ENCODE results near the gene UCK1.

UCK1 gene

DNA sequence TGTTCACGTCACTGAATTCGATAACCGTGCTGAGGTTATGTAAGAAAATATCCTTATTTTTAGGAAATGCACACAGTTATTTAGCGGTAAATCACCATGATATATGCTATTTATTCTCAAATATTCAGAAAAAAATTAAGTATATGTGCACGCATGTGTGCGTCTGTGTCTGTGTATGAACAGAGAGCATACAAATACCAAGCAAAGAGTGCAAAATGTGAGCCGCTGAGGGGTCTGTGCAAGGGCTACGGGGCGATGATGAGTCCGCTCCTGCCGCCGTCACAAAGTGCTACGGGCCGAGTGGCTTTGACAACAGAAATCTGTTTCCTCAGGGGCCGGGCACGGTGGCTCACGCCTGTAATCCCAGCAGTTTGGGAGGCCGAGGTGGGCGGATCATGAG is 6.9 kb upstream of the UCK1 start:
- H3K18ac ChIP-seq (ENCODE audit: low read length), result no peak overlapping the region
- H4K91ac ChIP-seq (ENCODE audit: low read depth, low read length, poor library complexity), result no peak overlapping the region
- H3K14ac ChIP-seq (ENCODE audit: low read length), result no peak overlapping the region
- no peaks in the 10 kb centered on the region for H3K4me1 ChIP-seq (ENCODE audit: control insufficient read depth in 2 of 2, insufficient read depth in 1 of 2, low read depth in 1 of 2, low read length in 2 of 2)
- no peak overlapping the region for H3K4me3 ChIP-seq (ENCODE audit: low read length in 2 of 2)
- H2BK120ac ChIP-seq (ENCODE audit: low read depth, low read length), result no peak overlapping the region
- H2BK15ac ChIP-seq (ENCODE audit: low read length), result no peak overlapping the region
- WGBS, 2 donors (ENCODE audit: extremely low coverage in 2 of 2, insufficient read length in 2 of 2, insufficient replicate concordance in 1 of 2), result no CpG with 5 or more reads among the region's 19 CpGs
- no peak overlapping the region for H2AFZ ChIP-seq (ENCODE audit: low read length)
- H2BK12ac ChIP-seq (ENCODE audit: low read length), result no peak overlapping the region
- no peaks in the 10 kb centered on the region for H3K79me1 ChIP-seq (ENCODE audit: low read depth, low read length)
- H3K36me3 ChIP-seq (replicated peaks in 1 of 2; ENCODE audit: control insufficient read depth in 2 of 2, insufficient read depth in 2 of 2, low read length in 2 of 2), result no peaks in the 10 kb centered on the region
- no peak overlapping the region for H3K4ac ChIP-seq (ENCODE audit: low read length)
- no peak for DNase-seq (ENCODE audit: low spot score)
- H2AK5ac ChIP-seq (ENCODE audit: low read depth, low read length), result no peak overlapping the region
- H3K27me3 ChIP-seq (ENCODE audit: control insufficient read depth in 3 of 3, insufficient read depth in 3 of 3, low read depth in 1 of 3, low read length in 3 of 3), result no peaks in the 10 kb centered on the region
- no peak overlapping the region for H3K4me2 ChIP-seq (ENCODE audit: insufficient read depth, low read length, poor library complexity, severe bottlenecking)
- no peak overlapping the region for H3K27ac ChIP-seq (replicated peaks; ENCODE audit: low read length)
- H3K9me3 ChIP-seq (replicated peaks in 1 of 2; ENCODE audit: control insufficient read depth in 2 of 2, insufficient read depth in 1 of 2, low read depth in 1 of 2, low read length in 2 of 2), result peaks cover 0 to 4% of the 10 kb centered on the region in 2 donors
- no peak overlapping the region for H2BK5ac ChIP-seq (ENCODE audit: low read length)
- no peak overlapping the region for H3K9ac ChIP-seq (ENCODE audit: low read depth, low read length, poor library complexity)
- no peak overlapping the region for H3K23ac ChIP-seq (ENCODE audit: low read depth, low read length, poor library complexity)
- H4K8ac ChIP-seq (ENCODE audit: low read depth, low read length), result no peak overlapping the region

GRCh38 chr9:131534721-131535237 is 3.7 kb upstream of the UCK1 start:
- H3K4me1 ChIP-seq (ENCODE audit: control insufficient read depth in 2 of 2, insufficient read depth in 1 of 2, low read depth in 1 of 2, low read length in 2 of 2), result peaks cover 6 to 7% of the 10 kb centered on the region in 2 donors
- H3K18ac ChIP-seq (ENCODE audit: low read length), result no peak overlapping the region
- no peak overlapping the region for H2AK5ac ChIP-seq (ENCODE audit: low read depth, low read length)
- H2BK120ac ChIP-seq (ENCODE audit: low read depth, low read length), result no peak overlapping the region
- H3K36me3 ChIP-seq (replicated peaks in 1 of 2; ENCODE audit: control insufficient read depth in 2 of 2, insufficient read depth in 2 of 2, low read length in 2 of 2), result peaks cover 2 to 7% of the 10 kb centered on the region in 2 donors
- WGBS, 2 donors (ENCODE audit: extremely low coverage in 2 of 2, insufficient read length in 2 of 2, insufficient replicate concordance in 1 of 2), result no CpG with 5 or more reads among the region's 8 CpGs
- no peak for DNase-seq (ENCODE audit: low spot score)
- H3K4me3 ChIP-seq (ENCODE audit: low read length in 2 of 2), result no peak overlapping the region
- no peak overlapping the region for H2BK12ac ChIP-seq (ENCODE audit: low read length)
- no peak overlapping the region for H3K27ac ChIP-seq (replicated peaks; ENCODE audit: low read length)
- no peak overlapping the region for H3K4ac ChIP-seq (ENCODE audit: low read length)
- H3K9ac ChIP-seq (ENCODE audit: low read depth, low read length, poor library complexity), result no peak overlapping the region
- H3K4me2 ChIP-seq (ENCODE audit: insufficient read depth, low read length, poor library complexity, severe bottlenecking), result no peak overlapping the region
- peaks cover 9% of the 10 kb centered on the region for H3K79me1 ChIP-seq (ENCODE audit: low read depth, low read length)
- H2BK5ac ChIP-seq (ENCODE audit: low read length), result no peak overlapping the region
- no peak overlapping the region for H2BK15ac ChIP-seq (ENCODE audit: low read length)
- H4K8ac ChIP-seq (ENCODE audit: low read depth, low read length), result no peak overlapping the region
- H2AFZ ChIP-seq (ENCODE audit: low read length), result peak overlapping the region; percentile 27
- no peaks in the 10 kb centered on the region for H3K27me3 ChIP-seq (ENCODE audit: control insufficient read depth in 3 of 3, insufficient read depth in 3 of 3, low read depth in 1 of 3, low read length in 3 of 3)
- no peak overlapping the region for H4K91ac ChIP-seq (ENCODE audit: low read depth, low read length, poor library complexity)
- no peak overlapping the region for H3K14ac ChIP-seq (ENCODE audit: low read length)
- no peak overlapping the region for H3K23ac ChIP-seq (ENCODE audit: low read depth, low read length, poor library complexity)
- peaks cover 0 to 4% of the 10 kb centered on the region in 2 donors for H3K9me3 ChIP-seq (replicated peaks in 1 of 2; ENCODE audit: control insufficient read depth in 2 of 2, insufficient read depth in 1 of 2, low read depth in 1 of 2, low read length in 2 of 2)

DNA sequence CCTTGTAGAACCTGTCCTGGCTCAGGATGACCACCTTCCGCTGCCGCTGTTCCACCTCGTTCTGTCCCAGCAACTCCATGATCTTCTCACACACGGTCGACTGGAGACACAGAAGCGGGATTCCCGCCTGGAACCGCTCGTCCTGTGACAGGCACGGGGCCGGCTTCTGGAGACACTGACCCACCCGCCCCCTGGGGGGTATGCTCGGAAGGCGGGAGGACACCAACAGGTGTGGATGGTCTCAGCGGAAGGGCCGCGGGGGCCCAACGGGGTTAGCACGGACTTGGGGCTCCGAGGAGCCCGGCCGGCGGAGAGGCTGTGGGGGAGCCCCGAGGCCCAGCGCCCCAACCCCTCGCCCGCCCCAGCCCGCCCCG is 530 bp downstream of the UCK1 start:
- peak overlapping the region; percentile 93 for H3K18ac ChIP-seq (ENCODE audit: low read length)
- no peak overlapping the region for H4K91ac ChIP-seq (ENCODE audit: low read depth, low read length, poor library complexity)
- H2BK5ac ChIP-seq (ENCODE audit: low read length), result peak overlapping the region; percentile 54
- H3K14ac ChIP-seq (ENCODE audit: low read length), result no peak overlapping the region
- no CpG with 5 or more reads among the region's 29 CpGs for WGBS, 2 donors (ENCODE audit: extremely low coverage in 2 of 2, insufficient read length in 2 of 2, insufficient replicate concordance in 1 of 2)
- H3K4me1 ChIP-seq (ENCODE audit: control insufficient read depth in 2 of 2, insufficient read depth in 1 of 2, low read depth in 1 of 2, low read length in 2 of 2), result peaks cover 8% of the 10 kb centered on the region in 2 donors
- no peak overlapping the region for H2BK15ac ChIP-seq (ENCODE audit: low read length)
- peaks cover 14% of the 10 kb centered on the region for H3K79me1 ChIP-seq (ENCODE audit: low read depth, low read length)
- no peak overlapping the region for H3K27ac ChIP-seq (replicated peaks; ENCODE audit: low read length)
- H3K4me2 ChIP-seq (ENCODE audit: insufficient read depth, low read length, poor library complexity, severe bottlenecking), result peak overlapping the region; percentile 90
- peak overlapping the region; percentile 89 for H2AK5ac ChIP-seq (ENCODE audit: low read depth, low read length)
- H2BK120ac ChIP-seq (ENCODE audit: low read depth, low read length), result no peak overlapping the region
- H3K23ac ChIP-seq (ENCODE audit: low read depth, low read length, poor library complexity), result peak overlapping the region; percentile 87
- peak overlapping the region; percentile 78 for H4K8ac ChIP-seq (ENCODE audit: low read depth, low read length)
- peaks cover 36 to 50% of the 10 kb centered on the region in 2 donors for H3K36me3 ChIP-seq (replicated peaks in 1 of 2; ENCODE audit: control insufficient read depth in 2 of 2, insufficient read depth in 2 of 2, low read length in 2 of 2)
- H3K27me3 ChIP-seq (ENCODE audit: control insufficient read depth in 3 of 3, insufficient read depth in 3 of 3, low read depth in 1 of 3, low read length in 3 of 3), result no peaks in the 10 kb centered on the region
- H3K9ac ChIP-seq (ENCODE audit: low read depth, low read length, poor library complexity), result peak overlapping the region; percentile 91
- peak; percentile 18 for DNase-seq (ENCODE audit: low spot score)
- H2BK12ac ChIP-seq (ENCODE audit: low read length), result no peak overlapping the region
- no peaks in the 10 kb centered on the region for H3K9me3 ChIP-seq (replicated peaks in 1 of 2; ENCODE audit: control insufficient read depth in 2 of 2, insufficient read depth in 1 of 2, low read depth in 1 of 2, low read length in 2 of 2)
- H3K4ac ChIP-seq (ENCODE audit: low read length), result peak overlapping the region; percentile 78
- peak overlapping the region; percentile 99 for H2AFZ ChIP-seq (ENCODE audit: low read length)
- peak overlapping the region; percentile 94 for H3K4me3 ChIP-seq (ENCODE audit: low read length in 2 of 2)

DNA sequence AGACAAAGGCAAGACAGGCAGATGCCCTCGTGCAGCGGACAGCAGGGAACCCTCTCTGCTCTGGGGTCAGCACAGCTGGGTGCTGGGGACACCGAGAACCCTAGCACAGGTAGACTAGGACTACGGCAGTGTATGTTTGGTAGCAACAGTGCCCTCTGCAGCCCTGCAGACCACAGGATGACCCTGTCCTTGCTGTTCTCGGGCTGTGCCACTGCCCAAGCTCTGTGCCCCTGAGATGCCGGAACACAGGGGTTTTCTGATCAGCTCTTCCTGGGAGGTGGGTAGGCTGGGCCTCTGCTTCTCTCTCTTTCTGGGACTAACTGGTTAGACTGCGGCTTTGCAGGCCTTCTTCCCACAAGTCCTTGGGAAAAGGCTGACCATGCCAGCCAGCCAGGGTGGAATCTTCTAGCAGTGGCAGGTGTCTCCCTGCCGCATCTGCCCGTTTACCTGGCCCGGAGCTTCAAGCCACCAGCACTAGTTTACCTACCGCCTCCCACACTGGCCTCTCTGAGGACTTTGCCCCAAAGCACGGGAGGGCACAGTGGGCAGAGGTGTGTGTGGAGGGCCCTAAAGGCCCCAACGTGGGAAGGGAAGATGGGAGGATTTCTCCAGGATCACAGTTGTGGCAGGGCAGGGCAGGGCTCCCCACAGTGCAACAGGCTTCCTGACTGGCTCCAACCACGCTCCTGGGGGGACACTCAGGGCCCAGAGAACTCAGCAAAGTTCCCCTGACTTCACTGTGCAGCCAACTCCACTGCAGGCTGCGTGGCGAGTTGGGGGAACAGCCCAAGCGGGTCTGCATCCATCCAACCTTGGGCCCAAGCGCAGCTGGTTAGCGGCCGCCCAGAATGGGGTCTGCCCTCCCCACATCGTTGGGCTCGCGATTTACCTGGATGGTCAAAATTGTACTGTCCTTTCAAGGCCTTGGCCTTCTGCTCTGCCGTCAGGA is 1.2 kb downstream of the UCK1 start:
- H2AFZ ChIP-seq (ENCODE audit: low read length), result peak overlapping the region; percentile 99
- no peak overlapping the region for H2BK120ac ChIP-seq (ENCODE audit: low read depth, low read length)
- peak overlapping the region; percentile 91 for H3K9ac ChIP-seq (ENCODE audit: low read depth, low read length, poor library complexity)
- no peaks in the 10 kb centered on the region for H3K9me3 ChIP-seq (replicated peaks in 1 of 2; ENCODE audit: control insufficient read depth in 2 of 2, insufficient read depth in 1 of 2, low read depth in 1 of 2, low read length in 2 of 2)
- peak overlapping the region; percentile 54 for H2BK5ac ChIP-seq (ENCODE audit: low read length)
- H3K23ac ChIP-seq (ENCODE audit: low read depth, low read length, poor library complexity), result peak overlapping the region; percentile 87
- no peaks in the 10 kb centered on the region for H3K27me3 ChIP-seq (ENCODE audit: control insufficient read depth in 3 of 3, insufficient read depth in 3 of 3, low read depth in 1 of 3, low read length in 3 of 3)
- no peak overlapping the region for H4K91ac ChIP-seq (ENCODE audit: low read depth, low read length, poor library complexity)
- H2AK5ac ChIP-seq (ENCODE audit: low read depth, low read length), result peak overlapping the region; percentile 89
- H3K14ac ChIP-seq (ENCODE audit: low read length), result no peak overlapping the region
- H3K36me3 ChIP-seq (replicated peaks in 1 of 2; ENCODE audit: control insufficient read depth in 2 of 2, insufficient read depth in 2 of 2, low read length in 2 of 2), result peaks cover 39 to 56% of the 10 kb centered on the region in 2 donors
- WGBS, 2 donors (ENCODE audit: extremely low coverage in 2 of 2, insufficient read length in 2 of 2, insufficient replicate concordance in 1 of 2), result no CpG with 5 or more reads among the region's 24 CpGs
- peak overlapping the region; percentile 93 for H3K18ac ChIP-seq (ENCODE audit: low read length)
- H3K27ac ChIP-seq (replicated peaks; ENCODE audit: low read length), result no peak overlapping the region
- no peak overlapping the region for H2BK15ac ChIP-seq (ENCODE audit: low read length)
- H3K4me2 ChIP-seq (ENCODE audit: insufficient read depth, low read length, poor library complexity, severe bottlenecking), result peak overlapping the region; percentile 90
- peak overlapping the region; percentile 94 for H3K4me3 ChIP-seq (ENCODE audit: low read length in 2 of 2)
- H3K79me1 ChIP-seq (ENCODE audit: low read depth, low read length), result peaks cover 14% of the 10 kb centered on the region
- DNase-seq (ENCODE audit: low spot score), result no peak
- H2BK12ac ChIP-seq (ENCODE audit: low read length), result no peak overlapping the region
- H3K4ac ChIP-seq (ENCODE audit: low read length), result peak overlapping the region; percentile 78
- H3K4me1 ChIP-seq (ENCODE audit: control insufficient read depth in 2 of 2, insufficient read depth in 1 of 2, low read depth in 1 of 2, low read length in 2 of 2), result peaks cover 8% of the 10 kb centered on the region in 2 donors
- H4K8ac ChIP-seq (ENCODE audit: low read depth, low read length), result peak overlapping the region; percentile 78
